GM19035 (cell line): ENCODE results near the gene CNGA3.
"Not testable (repeated sequence)": the region's sequence is repeated elsewhere in the genome, so short reads cannot be mapped to it uniquely, and the experiment has no call there.

Source experiments
- ATAC-seq: cut with Tn5 transposase; IDR thresholded peaks from one replicate; pipeline ENCODE4 v1.9.1; 2021; ENCODE audit not compliant: unreplicated experiment

CNGA3 gene

DNA sequence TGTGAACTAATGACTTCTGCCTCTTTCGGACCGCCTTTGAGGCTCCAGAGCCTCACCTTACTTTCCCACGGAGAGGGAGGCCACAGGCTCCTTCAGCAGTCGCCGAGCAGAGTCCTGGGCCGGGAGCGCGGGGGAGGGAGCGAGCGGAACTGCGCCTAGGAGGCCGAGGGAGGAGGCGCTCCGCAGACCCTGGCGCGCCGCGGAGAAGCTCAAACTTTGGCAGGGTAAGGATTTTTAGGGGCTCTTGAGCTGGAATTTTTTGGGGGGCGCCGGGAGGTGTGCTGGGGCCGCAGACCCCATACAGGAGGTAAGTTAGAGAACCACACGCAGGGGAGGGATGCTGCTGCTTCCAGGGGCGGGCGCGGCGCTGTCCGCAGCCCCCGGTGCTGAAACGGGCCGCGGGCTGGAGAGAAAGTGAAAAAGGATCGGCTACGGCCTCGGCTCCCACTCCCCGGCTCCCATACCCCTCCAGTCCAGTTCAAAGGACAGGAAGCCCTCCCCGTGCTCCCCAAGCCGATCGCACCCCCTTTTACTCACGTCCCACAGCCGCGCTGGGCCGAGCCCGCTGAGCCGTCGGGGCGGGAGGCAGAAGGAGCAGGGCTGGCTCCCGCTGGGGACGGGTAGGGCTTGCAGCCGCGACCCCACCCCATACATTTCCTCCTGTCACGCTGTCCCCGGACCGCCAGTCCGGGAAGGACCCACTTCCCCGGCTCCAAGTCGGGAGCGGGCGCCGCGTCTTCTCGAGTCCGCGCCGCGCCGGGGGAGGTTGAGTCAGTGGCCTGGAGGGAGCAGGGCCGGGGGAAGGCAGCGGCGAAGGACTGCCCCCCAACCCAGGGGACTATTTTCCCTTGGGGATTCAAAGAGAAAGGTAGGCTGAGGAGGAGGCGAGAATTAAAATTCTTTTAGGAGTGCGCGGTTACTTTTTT, at the start of gene CNGA3:
Gene CNGA3, plus strand, starts transcription at position 146 of the 926 bp plus-strand sequence. CDS start 23,520 bp downstream, outside the sequence.
- ATAC-seq: no peak

DNA sequence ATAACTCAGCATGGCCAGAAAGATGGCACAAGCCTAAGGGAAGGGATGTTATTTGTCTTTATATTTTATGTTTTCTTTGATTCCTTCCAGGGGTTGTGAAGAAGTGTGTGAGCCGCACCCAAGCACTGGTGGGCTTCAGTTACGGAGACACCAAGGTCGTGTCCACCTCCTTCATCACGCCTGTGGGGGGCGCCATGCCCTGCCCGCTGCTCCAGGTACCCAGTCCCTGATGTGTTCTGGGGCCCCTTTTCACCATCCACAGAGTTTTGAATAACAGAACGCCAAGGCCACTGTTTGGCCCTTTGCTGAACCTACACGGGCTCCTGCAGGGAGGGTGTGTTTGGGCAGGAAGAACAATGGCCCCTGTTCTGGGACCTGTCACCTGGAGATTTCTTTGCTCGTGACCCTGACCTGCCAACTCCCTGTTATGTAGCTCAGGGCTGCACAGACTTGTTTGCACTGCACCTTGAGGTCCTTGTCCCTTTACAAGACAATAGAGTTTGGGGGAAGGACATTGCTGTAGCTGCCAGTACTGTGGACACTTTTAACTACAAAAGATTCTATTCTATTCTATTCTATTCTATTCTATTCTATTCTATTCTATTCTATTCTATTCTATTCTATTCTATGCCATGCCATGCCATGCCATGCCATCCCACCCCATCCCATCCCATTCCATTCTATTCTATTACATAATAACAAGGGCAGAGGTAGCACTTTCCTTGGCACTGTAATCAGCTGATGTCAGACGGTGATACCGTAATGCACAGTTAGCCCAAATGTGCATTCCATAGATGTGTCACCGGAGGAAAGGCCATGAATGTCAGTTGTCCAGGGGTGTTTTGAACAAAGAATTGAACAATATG, 48.2 kb upstream of the CNGA3 start:
- ATAC-seq: no peak

DNA sequence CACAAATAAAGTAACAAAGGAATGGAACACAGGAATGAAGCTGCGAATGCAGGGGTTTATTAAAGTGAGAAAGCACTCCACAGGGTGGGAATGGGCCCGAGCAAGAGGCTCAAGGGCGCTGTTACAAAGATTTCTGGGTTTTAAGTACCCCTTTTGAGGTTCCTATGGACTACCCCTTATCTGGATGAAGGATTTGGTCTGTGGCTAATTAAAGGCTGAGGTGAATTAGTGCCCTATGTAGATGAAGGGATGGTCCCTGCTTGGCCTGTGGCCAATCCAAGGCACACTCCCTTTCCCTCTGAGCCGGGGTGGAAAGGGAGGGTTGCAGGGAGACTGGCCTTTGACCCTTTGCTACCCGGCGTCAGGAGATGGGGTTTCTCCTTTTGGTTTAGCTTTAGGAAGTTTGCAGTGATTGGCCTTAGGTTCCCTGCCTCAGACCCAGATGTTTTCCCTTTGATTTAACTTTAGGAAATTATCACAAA, 47.5 kb upstream of the CNGA3 start:
- no peak for ATAC-seq

DNA sequence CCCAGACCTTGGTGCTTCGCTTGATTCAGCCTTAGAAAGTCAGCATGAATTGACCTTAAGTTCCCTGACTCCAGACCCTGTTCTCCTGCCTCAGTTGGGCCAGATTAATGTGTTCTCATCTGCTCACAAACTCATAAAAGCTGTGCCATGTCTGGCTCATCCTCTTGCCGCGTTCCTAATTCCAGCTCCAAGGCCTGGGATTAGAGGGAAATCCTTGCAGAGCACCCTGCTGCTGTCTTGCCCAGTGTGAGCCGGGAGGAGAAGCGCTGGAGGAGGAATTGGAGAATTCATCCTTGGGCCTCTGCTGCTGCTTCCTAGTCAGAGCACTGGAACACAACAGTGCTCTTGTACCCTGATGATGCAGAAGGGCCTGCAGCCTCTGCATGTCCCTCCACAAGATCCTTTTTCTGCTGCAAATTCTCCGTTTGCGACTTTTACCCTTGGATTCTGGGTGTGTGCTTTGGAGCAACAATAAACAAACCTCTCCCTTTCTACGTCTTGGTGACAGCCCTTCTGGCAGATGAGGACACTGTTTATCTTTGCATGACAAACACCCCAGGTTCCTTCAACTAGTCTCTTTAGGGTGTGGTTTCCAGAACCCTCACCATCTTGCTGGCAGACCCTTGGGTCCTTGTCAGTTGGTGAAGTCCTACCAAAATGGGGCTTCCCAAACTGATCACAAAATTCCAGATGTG, 46.9 kb upstream of the CNGA3 start:
- ATAC-seq: no peak

DNA sequence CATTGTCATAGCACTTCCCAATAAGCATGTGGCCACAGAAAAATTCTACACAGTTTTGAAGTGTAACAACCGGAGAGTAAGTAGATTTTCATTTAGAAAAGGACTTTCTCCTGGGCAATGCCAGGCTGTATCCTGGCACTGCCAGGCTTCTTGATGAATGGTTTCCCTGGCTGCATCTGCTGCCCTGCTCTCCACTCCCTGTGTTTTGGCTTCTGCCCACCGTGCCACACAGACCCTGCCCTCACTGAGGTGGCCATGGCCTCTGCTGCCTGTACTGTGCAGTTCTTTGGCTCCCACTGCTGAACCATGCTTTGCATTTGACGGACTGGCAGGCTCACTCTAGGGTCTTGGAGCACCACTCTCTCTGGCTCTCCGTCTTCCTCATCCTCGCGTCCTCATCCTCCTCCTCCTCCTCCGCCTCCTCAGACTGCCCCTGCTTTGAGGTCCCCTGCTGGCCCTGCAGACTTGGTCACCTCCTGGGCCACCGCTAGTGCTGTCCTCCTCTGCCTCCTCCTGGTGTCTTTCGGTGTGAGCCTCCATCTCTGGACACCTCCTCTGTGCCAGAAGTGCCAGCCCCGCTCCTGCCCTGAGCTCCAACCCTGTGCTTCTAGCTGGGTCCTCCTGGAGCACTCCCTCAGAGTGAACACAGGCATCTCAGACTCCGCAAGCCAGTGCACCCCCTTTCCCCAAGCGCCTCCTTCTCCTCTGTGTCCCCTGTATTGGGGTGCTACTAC, 45.9 kb upstream of the CNGA3 start:
- ATAC-seq: no peak

GRCh38 chr2:98301469-98301868, 44.8 kb upstream of the CNGA3 start:
- ATAC-seq: no peak

DNA sequence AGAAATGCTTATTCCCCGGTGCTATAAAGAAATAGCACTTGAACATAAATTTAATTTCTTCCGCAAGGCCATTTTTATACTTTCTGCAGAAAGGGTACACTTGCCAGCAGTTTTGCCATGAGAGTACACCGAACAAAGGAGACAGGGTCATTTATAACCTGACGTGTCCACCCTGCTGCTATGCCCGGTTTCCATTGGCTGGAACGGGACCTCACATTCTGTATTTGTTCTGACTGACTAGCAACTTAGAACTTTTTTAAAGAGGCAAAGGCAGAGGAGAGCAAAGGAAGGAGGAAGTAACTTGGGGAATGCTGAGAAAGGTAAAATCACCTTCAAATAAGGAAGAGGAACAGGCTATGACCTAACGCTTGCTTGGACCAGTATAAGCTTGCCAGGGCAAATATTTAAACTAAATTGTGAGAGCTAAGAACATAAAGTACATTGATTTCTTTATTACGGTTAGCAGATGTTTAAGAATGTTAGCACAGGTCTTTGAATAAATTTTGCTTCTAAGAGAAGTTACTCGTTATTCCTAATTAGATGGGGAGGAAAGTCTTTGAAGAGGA, 39.0 kb upstream of the CNGA3 start:
- ATAC-seq: not testable (repeated sequence)

GRCh38 chr2:98308068-98308467, 38.2 kb upstream of the CNGA3 start:
- no peak for ATAC-seq

- no peak for ATAC-seq
Measured at GRCh38 chr2:98308532-98308931, 37.7 kb upstream of the CNGA3 start.

- ATAC-seq: no peak
Measured at GRCh38 chr2:98309580-98309979, 36.7 kb upstream of the CNGA3 start.

GRCh38 chr2:98310010-98310409, 36.2 kb upstream of the CNGA3 start:
- no peak for ATAC-seq

- no peak for ATAC-seq
Measured at GRCh38 chr2:98311090-98311489, 35.2 kb upstream of the CNGA3 start.

DNA sequence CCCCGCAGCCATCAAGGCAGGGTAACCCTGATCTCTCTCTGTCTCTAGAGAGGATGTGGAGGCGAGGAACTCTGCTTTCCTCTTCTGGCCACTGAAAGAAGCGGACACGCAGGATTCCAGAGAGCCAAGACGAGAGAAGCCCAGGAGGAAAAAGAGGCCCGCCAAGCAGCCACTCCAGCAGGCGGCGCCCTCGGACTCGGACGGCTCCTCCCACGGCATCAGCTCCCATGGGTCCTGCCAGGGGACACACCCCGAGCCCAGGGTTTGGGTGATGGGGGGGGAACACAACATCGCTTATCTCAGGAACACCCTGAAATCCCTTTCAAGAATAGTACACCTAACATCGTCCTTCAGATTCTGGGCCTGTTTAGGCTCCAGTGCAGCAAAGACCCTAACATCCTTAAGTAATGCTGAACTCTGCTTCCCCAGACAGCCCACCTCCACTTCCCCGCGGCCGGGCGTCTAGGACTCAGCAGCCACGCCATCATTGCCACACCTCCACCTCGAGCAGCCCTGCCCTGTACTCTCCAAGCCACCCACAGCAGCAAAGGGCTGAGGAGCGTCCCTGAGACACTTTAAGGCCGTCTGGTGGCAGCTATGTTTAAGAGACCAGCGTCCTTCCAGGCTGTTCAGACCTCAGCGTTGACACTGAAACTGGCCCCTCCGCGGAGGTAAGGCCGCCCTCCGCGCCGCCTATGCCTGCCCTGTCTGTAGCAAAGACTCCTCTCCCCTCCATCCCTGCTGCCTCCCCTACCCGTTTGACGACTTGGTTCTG, 34.3 kb upstream of the CNGA3 start:
- ATAC-seq: no peak

DNA sequence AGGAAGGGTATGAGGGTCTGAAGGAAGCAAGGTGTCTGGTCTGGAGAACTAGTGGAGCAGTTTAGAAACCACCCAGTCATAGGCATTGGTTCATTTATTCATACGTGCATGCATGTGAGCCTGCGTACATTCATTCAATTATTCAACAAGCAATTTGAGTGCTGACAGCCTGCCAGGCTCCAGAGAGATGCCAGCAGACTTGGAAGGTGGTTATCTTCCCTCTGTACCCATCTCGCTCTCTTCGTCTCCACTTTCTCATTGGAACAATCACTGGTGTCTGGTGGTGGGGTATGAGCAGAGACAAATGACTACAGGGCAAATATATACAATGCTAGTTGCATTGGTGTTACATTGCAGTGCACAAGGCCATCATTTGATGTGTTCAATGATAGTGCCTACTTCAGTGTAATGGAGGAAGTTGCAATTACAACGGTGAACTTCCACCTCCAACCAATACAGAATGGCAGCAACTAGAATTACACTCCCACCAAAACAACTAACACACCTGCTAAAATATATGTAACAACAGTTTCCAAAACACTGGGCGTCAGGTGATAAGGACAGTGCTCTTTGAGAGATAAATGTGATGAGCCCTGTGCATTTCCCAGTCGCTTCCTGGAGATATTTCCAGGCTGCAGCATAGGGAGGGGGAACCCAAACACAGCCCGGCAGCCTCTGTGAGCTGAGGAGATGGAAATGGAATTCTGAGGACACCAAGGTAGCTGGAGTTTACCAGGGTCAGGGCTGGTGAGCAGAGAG, 32.6 kb upstream of the CNGA3 start:
- no peak for ATAC-seq

DNA sequence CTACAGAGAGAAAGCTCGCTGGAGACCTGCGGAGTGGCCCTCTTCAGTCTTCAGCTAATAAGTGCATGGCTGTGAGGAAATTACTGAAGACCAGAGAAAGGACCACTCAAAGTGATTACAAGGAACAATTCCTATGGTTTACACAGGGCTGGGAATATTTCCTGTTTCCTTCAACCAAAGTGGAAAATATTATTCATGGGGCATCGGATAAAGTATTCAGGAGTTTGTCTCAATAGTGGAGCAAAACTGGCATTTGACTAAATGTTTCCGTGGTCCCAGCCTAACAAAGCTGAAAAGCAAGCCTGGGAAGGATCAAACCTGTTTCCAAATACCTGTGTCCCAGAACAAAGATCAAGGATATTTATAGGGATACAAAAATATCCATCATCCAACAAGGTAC, 32.0 kb upstream of the CNGA3 start:
- ATAC-seq: no peak

DNA sequence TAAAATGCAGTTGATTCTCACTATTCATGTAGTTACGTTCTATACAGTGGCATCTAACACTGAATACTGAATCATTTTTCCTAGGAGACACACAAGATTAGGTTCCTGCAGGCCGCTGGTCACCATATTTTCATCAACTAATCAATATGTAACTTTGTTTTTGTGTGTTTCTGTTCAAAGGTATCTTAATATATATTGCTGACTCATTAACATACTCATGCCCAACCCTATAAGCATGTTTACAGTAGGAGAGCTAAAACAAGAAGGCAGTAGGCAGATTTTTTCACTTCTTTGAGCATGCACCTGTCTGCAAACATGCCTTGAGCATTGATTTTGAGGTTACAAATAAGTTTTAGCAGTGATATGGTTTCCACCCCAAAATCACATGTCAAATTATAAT, 30.3 kb upstream of the CNGA3 start:
- ATAC-seq: no peak

DNA sequence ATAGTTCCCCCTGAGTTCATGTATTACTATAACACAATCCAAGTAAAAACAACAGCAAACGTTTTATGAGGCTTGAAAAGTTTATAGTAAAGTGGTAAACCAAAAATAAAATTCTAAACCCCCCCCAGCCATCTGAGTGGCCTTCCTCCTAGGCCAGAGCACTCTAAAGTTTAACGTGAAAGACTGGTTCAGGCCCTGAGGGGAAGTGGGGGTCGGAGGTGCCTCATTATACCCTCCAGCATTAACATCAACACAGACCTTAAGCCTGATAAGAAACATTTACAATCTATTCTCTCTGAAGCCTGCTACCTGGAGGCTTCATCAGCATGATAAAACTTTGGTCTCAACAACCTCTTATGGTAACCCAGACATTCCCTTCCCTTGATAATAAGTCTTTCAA, 29.0 kb upstream of the CNGA3 start:
- no peak for ATAC-seq

DNA sequence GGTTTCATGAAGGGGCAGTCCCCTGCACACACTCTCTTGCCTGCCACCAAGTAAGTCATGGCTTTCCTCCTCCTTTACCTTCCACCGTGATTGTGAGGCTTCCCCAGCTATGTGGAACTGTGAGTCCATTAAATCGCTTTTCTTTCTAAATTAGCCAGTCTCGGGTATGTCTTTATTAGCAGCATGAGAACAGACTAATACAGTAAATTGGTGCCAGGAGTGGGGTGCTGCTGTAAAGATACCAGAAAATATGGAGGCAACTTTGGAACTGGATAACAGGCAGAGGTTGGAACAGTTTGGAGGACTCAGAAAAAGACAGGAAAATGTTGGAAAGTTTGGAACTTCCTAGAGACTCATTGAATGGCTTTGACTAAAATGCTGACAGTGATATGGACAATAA, 26.1 kb upstream of the CNGA3 start:
- not testable (repeated sequence) for ATAC-seq

DNA sequence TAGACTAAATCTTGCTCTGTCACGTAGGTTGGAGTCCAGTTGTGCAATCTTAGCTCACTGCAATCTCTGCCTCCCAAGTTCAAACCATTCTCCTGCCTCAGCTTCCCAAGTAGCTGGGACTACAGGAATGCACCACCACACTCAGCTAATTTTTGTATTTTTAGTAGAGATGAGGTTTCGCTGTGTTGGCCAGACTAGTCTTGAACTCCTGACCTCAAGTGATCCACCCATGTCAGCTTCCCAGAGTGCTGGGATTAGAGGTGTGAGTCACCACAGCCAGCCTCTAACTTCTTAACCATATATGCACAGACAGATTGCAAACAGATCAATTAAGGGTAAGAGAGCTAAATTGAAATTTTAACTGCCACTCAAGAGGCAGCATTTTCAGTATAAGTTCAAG, 22.1 kb upstream of the CNGA3 start:
- ATAC-seq: no peak
